AG04450 (cell line): ENCODE measurements around the gene RNF187. TPM values are rescaled to one million over a fixed set of nuclear protein-coding genes. Genes with fewer than 3 reads are reported as not detected.

Source experiments
- CTCF ChIA-PET: fragments of 300-600, 350-600 bp; formaldehyde crosslinking; extraction: SDS; loops from one replicate; lab custom pipeline; 2022; ENCODE audit warnings: antibody characterized with exemption, inconsistent platforms; lab: Charles Lee
- POLR2A ChIA-PET: fragments of 350-600 bp; formaldehyde crosslinking; extraction: SDS; loops from one replicate; lab custom pipeline; 2021; ENCODE audit warnings: antibody characterized with exemption, inconsistent platforms; lab: Yijun Ruan, JAX
- DNase-seq: peaks from one replicate; pipeline ENCODE4 v3.0.0-alpha.2; 2011; ENCODE audit warnings: low read depth, low spot score
- H3K27ac ChIP-seq: one replicate; pipeline ENCODE4 v1.5.1; 2012; ENCODE audit warnings: low read depth, low read length, control low read depth
- H3K27me3 ChIP-seq: one replicate; pipeline ENCODE4 v1.6.0; 2012; ENCODE audit warnings: low read length; ENCODE audit not compliant: control insufficient read depth, insufficient read depth
- H3K4me3 ChIP-seq: 2 replicates; pipeline ENCODE4 v1.5.1; 2011; ENCODE audit warnings: mild to moderate bottlenecking, low read depth, low read length, control low read depth
- H3K9me3 ChIP-seq: 2 replicates; pipeline ENCODE4 v1.5.1; 2012; ENCODE audit warnings: low read length; ENCODE audit not compliant: control insufficient read depth, insufficient read depth
- polyA plus RNA-seq: library from polyadenylated mRNA; depleted of rRNA; stranded (reverse); fragments of >200 nt; gene quantifications from 2 replicates; pipeline ENCODE4 v1.2.3, GENCODE V29; 2011
- TF ChIP-seq, protein P1 (sequence below): IDR thresholded peaks from 2 replicates; pipeline ENCODE4 v1.5.1; 2011; ENCODE audit warnings: low read depth, low read length, control low read depth, inconsistent platforms

The RNF187 gene
- polyA plus RNA-seq, 1 experiment, result 84.0 TPM

DNA sequence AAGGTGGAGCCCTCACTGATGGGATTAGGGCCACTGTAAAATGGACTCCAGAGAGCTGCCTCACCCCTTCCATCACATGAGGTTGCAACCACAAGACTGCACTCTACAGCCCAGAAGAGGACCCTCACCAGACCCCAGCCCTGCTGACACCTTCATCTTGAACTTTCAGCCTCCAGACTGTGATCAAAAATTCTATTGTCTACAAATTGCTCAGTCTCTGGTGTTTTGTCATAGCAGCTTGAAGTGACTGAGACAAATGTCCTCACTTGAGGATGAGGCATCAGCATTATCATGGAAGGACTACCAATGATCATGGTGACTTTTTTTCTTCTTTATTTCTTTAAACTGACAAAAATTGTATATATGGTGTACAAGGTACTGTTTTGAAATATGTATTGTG is 43.8 kb upstream of the RNF187 start:
- no peak overlapping the region for H3K27ac ChIP-seq
- TF ChIP-seq, protein P1, sequence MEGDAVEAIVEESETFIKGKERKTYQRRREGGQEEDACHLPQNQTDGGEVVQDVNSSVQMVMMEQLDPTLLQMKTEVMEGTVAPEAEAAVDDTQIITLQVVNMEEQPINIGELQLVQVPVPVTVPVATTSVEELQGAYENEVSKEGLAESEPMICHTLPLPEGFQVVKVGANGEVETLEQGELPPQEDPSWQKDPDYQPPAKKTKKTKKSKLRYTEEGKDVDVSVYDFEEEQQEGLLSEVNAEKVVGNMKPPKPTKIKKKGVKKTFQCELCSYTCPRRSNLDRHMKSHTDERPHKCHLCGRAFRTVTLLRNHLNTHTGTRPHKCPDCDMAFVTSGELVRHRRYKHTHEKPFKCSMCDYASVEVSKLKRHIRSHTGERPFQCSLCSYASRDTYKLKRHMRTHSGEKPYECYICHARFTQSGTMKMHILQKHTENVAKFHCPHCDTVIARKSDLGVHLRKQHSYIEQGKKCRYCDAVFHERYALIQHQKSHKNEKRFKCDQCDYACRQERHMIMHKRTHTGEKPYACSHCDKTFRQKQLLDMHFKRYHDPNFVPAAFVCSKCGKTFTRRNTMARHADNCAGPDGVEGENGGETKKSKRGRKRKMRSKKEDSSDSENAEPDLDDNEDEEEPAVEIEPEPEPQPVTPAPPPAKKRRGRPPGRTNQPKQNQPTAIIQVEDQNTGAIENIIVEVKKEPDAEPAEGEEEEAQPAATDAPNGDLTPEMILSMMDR, result no peak
- peaks cover 28% of the 10 kb centered on the region for H3K27me3 ChIP-seq
- ChIA-PET POLR2A (no interaction called here), CTCF (no interaction called here)
- H3K4me3 ChIP-seq, result no peak overlapping the region
- no peak for DNase-seq
- H3K9me3 ChIP-seq, result no peaks in the 10 kb centered on the region

DNA sequence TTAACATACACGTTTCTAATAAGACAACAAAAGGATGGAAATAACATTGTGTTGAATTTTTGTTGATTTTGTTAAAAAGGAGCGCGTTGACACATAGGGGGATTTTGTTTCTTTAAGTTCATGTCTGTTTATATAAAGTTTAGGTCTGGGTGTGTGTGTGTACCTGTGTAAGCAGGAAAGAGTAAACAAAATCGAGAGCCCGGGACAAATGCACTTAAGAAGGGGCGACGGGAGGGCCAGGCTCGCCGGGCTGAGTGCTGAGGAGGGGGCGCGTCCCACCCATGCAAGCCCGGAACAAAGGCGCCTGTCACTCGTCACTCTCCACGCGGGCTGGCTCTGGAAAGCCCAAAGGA is 41.7 kb upstream of the RNF187 start:
- no peak for DNase-seq
- H3K27me3 ChIP-seq, result peaks cover 22% of the 10 kb centered on the region
- TF ChIP-seq, protein P1, result no peak
- no peak overlapping the region for H3K27ac ChIP-seq
- POLR2A ChIA-PET, result no interaction called here
- no peaks in the 10 kb centered on the region for H3K9me3 ChIP-seq
- H3K4me3 ChIP-seq, result peak overlapping the region; percentile 55
- CTCF ChIA-PET, result no interaction called here

DNA sequence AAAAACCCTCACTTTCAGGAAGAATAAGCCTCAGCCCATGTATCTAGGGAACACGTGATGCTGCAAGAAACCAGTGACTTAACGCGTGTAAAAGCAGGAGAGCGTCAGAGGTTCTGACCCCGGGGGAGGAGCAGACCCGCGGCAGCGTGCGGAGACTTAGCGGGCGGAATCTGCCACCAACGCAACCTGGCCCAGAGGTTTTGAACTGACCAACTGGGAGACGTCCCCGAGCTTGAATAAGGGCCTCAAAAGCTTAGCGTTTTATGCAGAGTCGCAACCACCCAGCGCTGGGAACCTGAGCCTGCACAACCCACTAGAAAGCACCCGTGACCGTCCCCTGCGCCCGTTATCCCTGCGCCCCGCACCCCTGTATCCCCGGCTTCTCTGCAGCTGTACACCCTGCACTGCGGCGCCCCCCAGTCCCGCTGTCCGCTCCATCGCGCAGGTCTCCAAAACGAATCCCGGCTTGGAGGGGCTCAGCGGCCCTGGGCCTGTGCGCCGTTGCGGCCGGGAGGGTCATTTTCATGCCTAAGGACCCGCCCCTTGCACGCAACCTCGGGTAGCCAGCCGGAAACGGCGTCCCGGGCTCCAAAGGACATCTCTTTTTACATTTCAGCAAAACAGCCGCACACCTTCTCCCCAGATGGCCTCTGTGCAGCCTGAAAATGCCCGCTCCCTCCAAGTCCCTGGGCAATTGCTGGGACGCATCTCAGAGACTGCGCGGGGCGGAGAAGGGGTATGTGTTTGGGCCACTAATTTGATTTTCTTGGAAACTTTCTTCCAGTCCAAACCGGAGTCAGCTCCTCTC is 41.1 kb upstream of the RNF187 start:
- POLR2A ChIA-PET, result no interaction called here
- peak overlapping the region; percentile 55 for H3K4me3 ChIP-seq
- H3K27me3 ChIP-seq, result peaks cover 17% of the 10 kb centered on the region
- TF ChIP-seq, protein P1, result no peak
- H3K9me3 ChIP-seq, result no peaks in the 10 kb centered on the region
- DNase-seq, result no peak
- H3K27ac ChIP-seq, result no peak overlapping the region
- CTCF ChIA-PET, result interaction anchor here (0.6 kb wide), 2 partner anchors 39 to 86 kb away, joined by 3 to 11 read pairs; partner anchors contain the start of gene TRIM11

DNA sequence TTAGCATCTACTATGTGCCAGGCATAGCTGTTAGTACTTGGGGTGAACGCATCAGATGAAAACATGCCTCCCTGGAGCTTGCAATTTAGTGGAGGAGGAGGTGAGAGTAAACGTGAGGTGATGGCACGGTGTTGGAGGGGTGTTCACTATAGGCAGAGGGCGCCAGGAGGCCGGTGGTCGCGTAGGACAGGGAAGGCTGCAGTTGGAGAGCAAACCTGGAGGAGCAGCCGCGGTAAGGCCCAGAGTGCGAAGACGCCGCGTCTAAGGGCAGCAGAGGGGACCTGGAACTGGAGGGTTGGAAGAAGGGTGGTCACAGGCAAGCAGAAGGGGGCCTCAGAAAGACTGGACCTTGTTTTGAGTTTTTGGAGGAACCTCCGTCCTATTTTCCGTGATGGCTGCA is 40.3 kb upstream of the RNF187 start:
- Histone ChIP-seq H3K27me3 (peaks cover 10% of the 10 kb centered on the region), H3K4me3 (no peak overlapping the region), H3K9me3 (no peaks in the 10 kb centered on the region), H3K27ac (no peak overlapping the region)
- ChIA-PET CTCF (no interaction called here), POLR2A (no interaction called here)
- no peak for DNase-seq
- TF ChIP-seq, protein P1, result no peak

DNA sequence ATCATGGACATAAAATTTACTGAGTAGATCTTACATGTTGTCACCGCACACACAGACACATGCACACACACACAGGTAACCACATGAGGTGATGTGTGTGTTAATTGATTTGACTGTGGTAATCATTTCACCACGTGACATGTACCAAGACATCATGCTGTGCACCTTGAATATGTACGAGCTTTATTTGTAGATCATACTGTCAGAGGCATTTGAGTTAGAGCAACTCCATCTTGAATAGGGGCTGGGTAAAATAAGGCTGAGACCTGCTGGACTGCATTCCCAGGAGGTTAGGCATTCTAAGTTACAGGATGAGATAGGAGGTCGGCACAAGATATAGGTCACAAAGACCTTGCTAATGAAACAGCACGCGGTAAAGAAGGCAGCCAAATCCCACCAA is 38.8 kb upstream of the RNF187 start:
- POLR2A ChIA-PET, result interaction anchor here (0.7 kb wide), 1 partner anchor 9 kb away, joined by 4 read pairs; no protein-coding TSS in a partner anchor
- CTCF ChIA-PET, result no interaction called here
- TF ChIP-seq, protein P1, result no peak
- no peak overlapping the region for H3K4me3 ChIP-seq
- H3K9me3 ChIP-seq, result no peaks in the 10 kb centered on the region
- H3K27me3 ChIP-seq, result peaks cover 5% of the 10 kb centered on the region
- H3K27ac ChIP-seq, result no peak overlapping the region
- DNase-seq, result no peak
